CD4-positive, alpha-beta T cell treated with Interleukin-2 at 100 ng/mL for 4 hours (primary cell): Measurements from ENCODE around the gene LMO4.

ENCODE experiments used
- DNase-seq: peaks from one replicate; pipeline ENCODE4 v3.0.0-alpha.2; 2020; ENCODE audit warnings: low spot score

The LMO4 gene

GRCh38 chr1:87362063-87362833 lies 33.6 kb downstream of the LMO4 start:
- no peak for DNase-seq

- DNase-seq, result no peak
These were observed 34.2 kb downstream of the LMO4 start for GRCh38 chr1:87362834-87363426.

GRCh38 chr1:87367549-87367948 lies 38.9 kb downstream of the LMO4 start:
- DNase-seq, result no peak

DNA sequence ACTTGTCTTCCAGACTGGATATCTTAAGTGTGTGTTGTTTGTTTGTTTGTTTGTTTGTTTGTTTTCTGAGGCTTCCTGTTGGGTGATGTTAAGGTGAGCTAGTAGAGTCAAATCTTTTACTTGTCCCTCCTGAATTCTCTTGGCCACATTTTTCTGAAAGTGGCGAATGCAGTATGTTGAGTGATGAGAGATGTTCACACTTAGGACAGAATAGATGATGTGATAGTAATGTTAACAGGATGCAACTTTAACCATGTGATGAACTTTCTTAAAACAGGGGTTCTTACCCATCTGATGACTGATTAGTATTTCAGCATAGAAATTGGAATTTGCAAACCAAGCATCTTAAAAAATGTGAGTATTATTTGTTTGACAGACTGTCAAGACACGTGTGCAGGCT lies 40.2 kb downstream of the LMO4 start:
- no peak for DNase-seq

- no peak for DNase-seq
These were observed 41.2 kb downstream of the LMO4 start for GRCh38 chr1:87369736-87370478.

- no peak for DNase-seq
These were observed 41.9 kb downstream of the LMO4 start for GRCh38 chr1:87370544-87370943.

- no peak for DNase-seq
These were observed 50.6 kb downstream of the LMO4 start for GRCh38 chr1:87379306-87379705.

- DNase-seq, result no peak
These were observed 57.6 kb downstream of the LMO4 start for GRCh38 chr1:87386217-87386790.

- no peak for DNase-seq
These were observed 59.7 kb downstream of the LMO4 start for GRCh38 chr1:87388411-87388810.

DNA sequence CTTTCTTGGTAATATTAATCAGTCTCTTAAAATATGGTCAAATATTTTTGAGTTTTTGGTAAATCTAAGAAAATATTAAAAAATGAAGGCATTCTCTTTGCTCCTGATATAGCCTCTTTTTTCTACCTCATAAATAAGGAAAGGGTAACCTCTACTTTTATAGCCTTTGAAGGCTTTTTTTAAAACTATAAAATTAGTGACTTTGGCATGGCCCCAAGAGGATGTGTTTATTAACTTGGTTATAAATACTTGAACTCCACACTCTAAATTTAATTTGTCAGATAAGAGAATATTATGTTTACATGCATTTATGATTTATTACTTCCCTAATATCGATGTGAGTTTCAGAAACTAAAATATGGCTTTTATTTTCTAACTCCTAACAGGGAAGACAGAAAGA lies 60.3 kb downstream of the LMO4 start:
- DNase-seq, result no peak

- DNase-seq, result no peak
These were observed 60.9 kb downstream of the LMO4 start for GRCh38 chr1:87389546-87389945.

- no peak for DNase-seq
These were observed 63.8 kb downstream of the LMO4 start for GRCh38 chr1:87392248-87393192.

GRCh38 chr1:87393445-87394085 lies 64.9 kb downstream of the LMO4 start:
- DNase-seq, result no peak

- DNase-seq, result no peak
These were observed 65.8 kb downstream of the LMO4 start for GRCh38 chr1:87394513-87394912.

DNA sequence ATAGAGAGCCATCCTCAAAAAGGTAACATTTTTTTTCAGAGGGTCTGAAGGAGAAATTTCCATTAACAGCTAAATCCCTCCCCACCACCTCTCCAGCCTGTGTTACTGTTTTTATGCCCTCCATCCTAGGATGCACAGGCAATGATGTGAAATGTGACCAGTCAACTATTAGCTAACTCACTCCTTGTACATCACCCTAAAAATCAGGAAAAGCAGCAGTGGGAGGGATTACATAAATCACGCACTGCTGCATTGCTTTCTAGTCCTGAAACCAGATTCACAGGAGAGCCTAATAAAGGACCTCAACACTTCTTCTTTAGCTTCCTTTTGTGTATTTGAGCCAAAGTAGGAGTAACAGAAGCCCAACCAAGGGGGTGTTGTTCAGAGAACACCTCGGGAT lies 66.3 kb downstream of the LMO4 start:
- no peak for DNase-seq
